ENCODE measurements around the gene TTC1. TPM values are rescaled to one million over a fixed set of nuclear protein-coding genes. Genes with fewer than 3 reads are reported as not detected.

TTC1 gene
- total RNA-seq, 1 experiment from 2014 or later, result 180 TPM

GRCh38 chr5:160083501-160083900 lies 74.6 kb downstream of the TTC1 start:
- peak; percentile 72 for DNase-seq (ENCODE audit: low spot score)

DNA sequence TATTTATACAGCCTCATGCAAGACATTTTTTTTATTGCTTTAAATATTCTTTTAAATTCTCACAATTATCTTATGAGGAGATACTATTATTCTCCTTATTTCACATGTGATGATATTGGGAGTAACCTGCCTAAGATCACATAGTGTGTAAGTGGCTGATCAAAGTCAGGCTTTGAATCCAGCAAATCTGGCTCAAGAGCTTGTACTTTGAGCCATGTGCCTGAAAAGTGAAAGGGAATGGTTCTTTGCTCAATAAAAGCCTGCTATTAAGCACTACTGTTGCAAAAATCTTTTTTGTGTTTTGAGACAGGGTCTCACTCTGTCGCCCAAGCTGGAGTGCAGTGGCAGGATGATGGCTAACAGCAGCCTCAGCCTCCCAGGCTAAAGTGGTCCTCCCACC lies 75.2 kb downstream of the TTC1 start:
- DNase-seq (ENCODE audit: low spot score), result no peak

DNA sequence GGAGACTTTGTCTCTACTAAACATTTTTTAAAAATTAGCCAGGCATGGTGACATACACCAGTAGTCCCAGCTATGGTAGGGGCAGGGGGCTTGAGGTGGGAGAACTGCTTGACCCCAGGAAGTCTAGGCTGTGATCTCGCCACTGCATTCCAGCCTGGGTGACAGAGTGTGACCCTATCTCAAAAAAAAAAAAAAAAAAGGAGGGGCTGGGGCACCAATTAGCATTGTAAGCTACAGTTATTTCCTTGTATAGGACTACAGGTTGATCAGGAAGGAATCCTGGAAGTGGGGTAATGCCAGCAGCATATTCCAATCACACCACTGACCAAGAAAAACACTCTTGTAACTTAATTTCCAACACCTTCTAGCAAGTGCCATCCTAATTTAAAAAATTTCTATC lies 78.3 kb downstream of the TTC1 start:
- DNase-seq (ENCODE audit: low spot score), result no peak

- no peak for DNase-seq (ENCODE audit: low spot score)
These were observed 79.9 kb downstream of the TTC1 start for GRCh38 chr5:160088805-160089204.

- no peak for DNase-seq (ENCODE audit: low spot score)
These were observed 80.6 kb downstream of the TTC1 start for GRCh38 chr5:160089531-160089930.

GRCh38 chr5:160090059-160090458 lies 81.1 kb downstream of the TTC1 start:
- no peak for DNase-seq (ENCODE audit: low spot score)

DNA sequence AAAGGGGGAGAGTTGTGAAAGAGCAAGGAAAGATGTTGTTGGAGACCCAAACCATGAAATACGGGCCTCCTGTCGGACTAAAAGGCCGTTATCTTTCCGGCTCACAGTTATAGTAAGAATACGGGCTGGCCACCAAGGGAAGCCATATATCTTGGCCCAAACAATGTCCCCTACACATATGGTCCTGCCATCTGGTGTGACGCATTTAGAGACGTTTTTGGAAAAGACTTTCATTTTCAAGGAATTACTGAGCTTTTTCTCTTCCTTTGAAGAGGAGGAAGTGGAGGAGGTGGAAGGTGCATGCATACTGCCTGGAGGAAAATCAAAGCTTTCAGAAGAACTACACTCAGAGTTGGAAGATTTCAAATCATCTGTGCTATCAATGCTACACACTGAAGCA lies 83.6 kb downstream of the TTC1 start:
- DNase-seq (ENCODE audit: low spot score), result no peak

DNA sequence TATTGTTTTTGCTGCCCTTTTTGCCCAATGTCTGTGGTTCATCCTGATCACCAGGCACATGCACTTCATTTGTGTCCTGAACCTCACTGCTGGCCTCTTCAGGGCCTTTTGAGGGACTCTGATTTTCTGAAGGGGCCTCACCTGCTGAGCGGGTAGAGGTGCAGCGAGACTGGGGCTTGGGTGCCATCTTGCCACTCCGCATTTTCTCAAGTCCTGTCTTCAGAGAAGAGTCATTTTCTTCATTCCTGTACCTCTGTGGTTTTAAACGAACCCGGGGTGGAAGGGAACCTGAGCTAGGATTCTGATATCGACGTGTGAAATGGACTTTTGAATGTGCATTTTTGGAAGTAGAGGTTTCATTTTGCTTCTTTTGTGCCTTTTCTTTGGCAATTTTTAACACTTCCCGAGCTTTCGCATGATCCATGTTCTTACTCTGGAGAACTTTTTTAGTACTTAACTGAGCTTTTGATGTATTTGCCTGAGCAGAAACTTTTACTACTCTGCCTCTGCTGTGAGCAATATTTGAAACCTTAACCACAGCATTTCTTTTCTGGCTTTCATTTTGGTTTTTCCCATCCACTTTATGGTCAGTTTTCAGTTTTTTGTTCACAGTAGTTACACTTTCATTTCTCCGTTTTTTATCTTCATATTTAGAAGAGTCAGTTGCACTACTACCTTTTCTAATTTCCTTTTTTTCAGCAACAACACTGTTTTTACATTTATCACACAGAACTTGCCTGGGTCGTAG lies 84.2 kb downstream of the TTC1 start:
- no peak for DNase-seq (ENCODE audit: low spot score)

- DNase-seq (ENCODE audit: low spot score), result no peak
These were observed 87.2 kb downstream of the TTC1 start for GRCh38 chr5:160096178-160096577.

GRCh38 chr5:160097991-160098390 lies 89.1 kb downstream of the TTC1 start:
- DNase-seq (ENCODE audit: low spot score), result no peak

DNA sequence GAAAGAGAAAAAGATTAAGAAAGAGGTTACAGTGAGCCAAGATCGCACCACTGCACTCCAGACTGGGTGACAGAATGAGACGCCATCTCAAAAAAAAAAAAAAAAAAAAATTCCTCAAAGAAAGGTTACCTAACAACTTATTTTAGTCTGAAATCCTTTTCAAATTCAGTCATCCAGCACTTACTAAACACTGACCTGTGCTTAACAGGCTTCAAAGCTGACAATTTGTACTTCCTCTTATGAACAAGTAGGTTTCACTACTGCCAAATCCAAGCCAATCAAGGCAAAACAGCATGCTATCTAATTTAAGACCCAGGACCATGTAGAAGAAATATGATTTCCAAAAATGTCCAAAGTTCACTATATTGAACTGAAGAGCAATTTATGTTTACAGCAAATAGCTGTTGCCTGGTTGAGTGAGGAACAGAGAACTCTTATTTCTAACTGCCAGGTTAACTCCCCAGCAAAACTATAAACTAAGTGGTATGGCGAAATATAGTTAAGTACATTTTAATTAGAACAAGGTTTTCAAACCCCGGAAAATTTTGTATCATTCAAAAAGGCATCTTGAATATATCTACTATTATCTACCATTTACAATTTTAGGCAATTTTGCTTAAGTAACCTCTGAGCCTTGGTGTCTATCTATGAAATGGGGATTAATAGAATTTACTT lies 96.9 kb downstream of the TTC1 start:
- no peak for DNase-seq (ENCODE audit: low spot score)

GRCh38 chr5:160108124-160108523 lies 99.2 kb downstream of the TTC1 start:
- DNase-seq (ENCODE audit: low spot score), result no peak

Other genes with a start within 250 kb of the TTC1 start
- gene ADRA1B, start 92.7 kb upstream of the TTC1 start, total RNA-seq (2014; rRNA removed; shearing (Covaris generic)), result 0.91 and 1.6 TPM in 2 replicates
- 17.7 and 21.0 TPM in 2 replicates for gene PWWP2A, start 110.3 kb downstream of the TTC1 start, total RNA-seq (2014; rRNA removed; shearing (Covaris generic))
- 0.17 and 1.5 TPM in 2 replicates for gene FABP6, start 220.4 kb downstream of the TTC1 start, total RNA-seq (2014; rRNA removed; shearing (Covaris generic))